Skeletal muscle tissue (tissue), 4 donors: ENCODE measurements around the gene DISP2. TPM values are rescaled to one million over a fixed set of nuclear protein-coding genes. Genes with fewer than 3 reads are reported as not detected.

Experiments
- H3K27ac ChIP-seq: one replicate; pipeline ENCODE4 v1.7.0; 2013; ENCODE audit warnings: mild to moderate bottlenecking, low read depth, low read length, inconsistent platforms
- H3K27me3 ChIP-seq, 3 donors: one replicate each; pipeline ENCODE4 v1.7.0; 2013; ENCODE audit warnings: low read length in 3 of 3; ENCODE audit not compliant: control insufficient read depth in 3 of 3, insufficient read depth in 3 of 3
- H3K36me3 ChIP-seq, 3 donors: one replicate each; pipeline ENCODE4 v1.7.0; 2013; ENCODE audit warnings: low read length in 3 of 3; ENCODE audit not compliant: control insufficient read depth in 3 of 3, insufficient read depth in 3 of 3
- H3K4me1 ChIP-seq, 3 donors: one replicate each; pipeline ENCODE4 v1.7.0; 2013; ENCODE audit warnings: low read length in 3 of 3, mild to moderate bottlenecking in 3 of 3; ENCODE audit not compliant: control insufficient read depth in 3 of 3, insufficient read depth in 3 of 3
- H3K4me3 ChIP-seq, 3 donors: one replicate each; pipeline ENCODE4 v1.7.0; 2013; ENCODE audit warnings: low read length in 3 of 3
- H3K9ac ChIP-seq, 3 donors: one replicate each; pipeline ENCODE4 v1.7.0; 2013; ENCODE audit warnings: low read length in 3 of 3, mild to moderate bottlenecking in 3 of 3, moderate library complexity in 2 of 3, low read depth in 1 of 3
- H3K9me3 ChIP-seq, 3 donors: one replicate each; pipeline ENCODE4 v1.7.0; 2013; ENCODE audit warnings: low read length in 3 of 3; ENCODE audit not compliant: control insufficient read depth in 3 of 3
- total RNA-seq: library from RNA; depleted of rRNA; stranded (reverse); fragments of >200 nt; gene quantifications from one replicate; pipeline ENCODE4 v1.2.3, GENCODE V29; 2014
- donor health status: Osteomylitis.

Gene DISP2
- total RNA-seq, 1 donor from 2014 or later, result under 0.01 TPM

DNA sequence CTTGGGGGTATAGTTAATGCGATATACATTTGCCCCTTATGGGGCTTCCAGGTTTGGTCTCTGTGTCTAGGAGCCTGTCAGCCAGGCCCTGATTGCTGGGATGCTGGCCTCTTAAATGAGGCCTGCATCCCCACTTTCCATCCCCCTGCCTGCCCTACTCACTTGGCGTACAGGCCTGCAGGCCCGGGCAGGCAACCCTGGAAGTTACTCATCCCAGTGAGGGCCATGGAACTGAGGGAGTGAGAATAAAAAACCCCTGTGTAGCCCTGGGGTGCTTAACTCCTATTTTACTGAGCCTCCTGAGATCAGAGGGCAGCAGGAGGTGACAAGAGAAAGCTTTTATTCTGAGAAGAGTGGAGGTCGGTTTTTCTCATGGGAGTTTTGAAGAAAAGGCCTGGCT is 2.0 kb downstream of the DISP2 start:
- Histone ChIP-seq H3K4me1 (peaks cover 14 to 17% (median 15%) of the 10 kb centered on the region in 3 donors), H3K27me3 (no peaks in the 10 kb centered on the region), H3K4me3 (no peak overlapping the region), H3K27ac (no peak overlapping the region), H3K9ac (no peak overlapping the region), H3K36me3 (no peaks in the 10 kb centered on the region), H3K9me3 (no peaks in the 10 kb centered on the region)

DNA sequence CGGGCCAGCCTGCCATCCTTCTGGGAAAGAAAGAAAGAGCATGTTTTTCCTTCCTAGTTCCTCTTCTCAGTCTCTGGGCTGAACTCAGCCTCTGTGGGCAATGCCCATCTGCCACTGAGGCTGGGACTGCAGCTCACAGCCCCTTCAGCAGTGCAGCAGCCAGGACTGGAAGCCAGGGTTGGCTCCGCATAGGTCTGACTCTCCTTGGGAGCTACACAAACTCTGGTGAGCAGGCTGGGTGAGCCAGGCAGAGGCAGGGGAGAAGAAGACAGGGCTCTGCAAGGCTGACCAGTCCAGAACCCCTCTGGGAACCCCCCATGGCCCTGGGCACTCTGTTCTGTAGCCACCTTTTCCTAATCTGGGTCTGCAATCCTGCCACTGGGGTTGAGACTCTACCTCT is 3.6 kb downstream of the DISP2 start:
- peaks cover 18 to 31% (median 29%) of the 10 kb centered on the region in 3 donors for H3K4me1 ChIP-seq
- H3K36me3 ChIP-seq, result no peaks in the 10 kb centered on the region
- H3K27me3 ChIP-seq, result no peaks in the 10 kb centered on the region
- H3K9me3 ChIP-seq, result no peaks in the 10 kb centered on the region
- H3K4me3 ChIP-seq, result no peak overlapping the region
- no peak overlapping the region for H3K27ac ChIP-seq
- H3K9ac ChIP-seq, result no peak overlapping the region

DNA sequence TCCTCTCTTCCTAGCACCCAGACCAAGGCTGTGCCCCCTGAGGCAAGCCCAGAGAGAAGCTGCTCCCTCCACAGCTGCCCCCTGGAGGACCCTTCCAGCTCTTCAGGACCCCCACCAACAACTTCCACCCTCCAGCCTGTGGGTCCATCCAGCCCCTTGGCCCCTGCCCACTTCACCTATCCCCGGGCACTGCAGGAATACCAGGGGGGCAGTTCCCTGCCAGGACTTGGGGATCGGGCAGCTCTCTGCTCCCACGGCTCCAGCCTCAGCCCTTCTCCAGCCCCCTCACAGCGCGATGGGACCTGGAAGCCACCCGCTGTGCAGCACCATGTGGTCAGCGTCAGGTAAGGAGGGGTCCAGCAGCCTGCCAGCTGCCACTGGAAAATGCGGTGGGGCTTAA is 5.6 kb downstream of the DISP2 start:
- Histone ChIP-seq H3K4me3 (no peak overlapping the region), H3K27ac (no peak overlapping the region), H3K36me3 (no peaks in the 10 kb centered on the region), H3K9ac (no peak overlapping the region), H3K4me1 (peaks cover 25 to 37% (median 36%) of the 10 kb centered on the region in 3 donors), H3K9me3 (no peaks in the 10 kb centered on the region), H3K27me3 (no peaks in the 10 kb centered on the region)

DNA sequence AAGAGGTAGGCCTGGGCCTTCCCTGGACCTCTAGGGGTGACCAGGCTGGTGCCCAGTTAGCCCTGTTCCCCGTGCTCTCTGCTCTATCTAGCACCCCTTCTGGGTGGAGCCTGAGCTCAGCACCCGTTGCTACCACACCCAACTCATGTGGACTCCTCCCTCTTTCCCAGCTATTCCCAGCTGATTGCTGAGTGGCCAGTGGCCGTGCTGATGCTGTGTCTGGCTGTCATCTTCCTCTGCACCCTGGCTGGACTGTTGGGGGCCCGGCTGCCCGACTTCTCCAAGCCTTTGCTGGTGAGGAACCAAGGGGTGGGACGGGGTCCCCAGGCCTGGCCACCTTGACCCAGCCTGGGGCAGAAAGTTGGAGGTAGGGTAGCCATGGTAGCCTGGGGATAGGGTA is 6.2 kb downstream of the DISP2 start:
- Histone ChIP-seq H3K9ac (no peak overlapping the region), H3K27me3 (no peaks in the 10 kb centered on the region), H3K4me1 (peaks cover 19 to 33% (median 32%) of the 10 kb centered on the region in 3 donors), H3K4me3 (no peak overlapping the region), H3K9me3 (no peaks in the 10 kb centered on the region), H3K36me3 (no peaks in the 10 kb centered on the region), H3K27ac (no peak overlapping the region)

DNA sequence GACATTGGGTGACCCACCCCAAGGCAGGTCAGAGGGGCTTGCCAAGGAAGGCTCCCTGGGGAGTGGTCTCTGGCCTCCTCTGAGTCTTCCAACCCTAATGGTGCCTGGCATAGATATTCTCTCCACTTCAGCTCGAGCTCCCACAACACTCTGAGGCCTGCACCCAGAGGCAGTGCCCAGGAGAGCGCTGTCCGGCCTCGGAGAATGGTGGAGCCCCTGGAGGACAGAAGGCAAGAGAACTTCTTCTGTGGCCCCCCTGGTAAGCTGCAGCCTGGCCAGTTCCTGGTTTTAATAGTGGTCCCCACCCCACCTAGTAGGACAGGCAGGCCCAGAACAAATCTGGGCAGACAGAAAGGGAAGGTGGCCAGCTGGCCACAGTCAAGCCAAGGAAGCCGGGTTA is 7.0 kb downstream of the DISP2 start:
- Histone ChIP-seq H3K4me3 (no peak overlapping the region), H3K36me3 (no peaks in the 10 kb centered on the region), H3K27me3 (no peaks in the 10 kb centered on the region), H3K9me3 (no peaks in the 10 kb centered on the region), H3K9ac (no peak overlapping the region), H3K4me1 (peaks cover 19 to 33% (median 32%) of the 10 kb centered on the region in 3 donors), H3K27ac (no peak overlapping the region)

DNA sequence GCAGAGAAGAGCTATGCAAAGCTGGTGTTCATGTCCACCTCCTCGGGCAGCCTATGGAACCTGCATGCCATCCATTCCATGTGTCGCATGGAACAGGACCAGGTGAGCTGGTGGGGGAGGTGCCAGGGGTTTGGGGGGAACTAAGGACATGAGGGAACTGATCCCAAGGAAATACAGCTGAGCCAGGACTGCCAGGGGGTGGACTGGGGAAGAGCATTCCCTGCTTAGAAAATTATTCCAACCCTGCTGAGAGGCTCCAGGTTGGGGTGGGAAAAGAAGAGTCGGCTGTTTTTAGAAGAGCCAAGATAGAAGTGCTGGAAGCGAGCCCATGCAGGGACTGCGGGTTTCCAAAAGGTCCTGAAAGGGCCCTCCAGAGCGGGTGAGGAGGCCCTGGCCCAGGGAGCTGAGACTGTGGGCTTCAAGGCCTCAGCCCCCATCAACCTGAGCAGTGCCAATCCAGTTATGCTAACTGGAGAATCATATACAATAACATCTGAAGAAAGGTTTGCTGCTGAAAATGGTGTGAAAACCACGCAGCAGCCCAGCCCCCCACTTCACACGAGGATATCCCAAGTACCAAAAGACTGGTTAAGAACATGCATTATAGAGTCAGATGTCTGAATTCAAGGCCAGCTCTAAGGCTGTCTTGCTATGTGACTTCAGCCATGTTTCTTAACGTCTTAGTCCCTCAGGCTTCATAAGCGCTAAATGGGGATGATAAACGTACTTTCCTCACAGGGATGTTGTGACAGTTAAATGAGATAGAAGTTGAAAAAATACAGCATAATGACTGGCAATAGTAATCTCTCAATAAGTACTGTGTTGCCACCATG is 7.8 kb downstream of the DISP2 start:
- H3K27ac ChIP-seq, result no peak overlapping the region

DNA sequence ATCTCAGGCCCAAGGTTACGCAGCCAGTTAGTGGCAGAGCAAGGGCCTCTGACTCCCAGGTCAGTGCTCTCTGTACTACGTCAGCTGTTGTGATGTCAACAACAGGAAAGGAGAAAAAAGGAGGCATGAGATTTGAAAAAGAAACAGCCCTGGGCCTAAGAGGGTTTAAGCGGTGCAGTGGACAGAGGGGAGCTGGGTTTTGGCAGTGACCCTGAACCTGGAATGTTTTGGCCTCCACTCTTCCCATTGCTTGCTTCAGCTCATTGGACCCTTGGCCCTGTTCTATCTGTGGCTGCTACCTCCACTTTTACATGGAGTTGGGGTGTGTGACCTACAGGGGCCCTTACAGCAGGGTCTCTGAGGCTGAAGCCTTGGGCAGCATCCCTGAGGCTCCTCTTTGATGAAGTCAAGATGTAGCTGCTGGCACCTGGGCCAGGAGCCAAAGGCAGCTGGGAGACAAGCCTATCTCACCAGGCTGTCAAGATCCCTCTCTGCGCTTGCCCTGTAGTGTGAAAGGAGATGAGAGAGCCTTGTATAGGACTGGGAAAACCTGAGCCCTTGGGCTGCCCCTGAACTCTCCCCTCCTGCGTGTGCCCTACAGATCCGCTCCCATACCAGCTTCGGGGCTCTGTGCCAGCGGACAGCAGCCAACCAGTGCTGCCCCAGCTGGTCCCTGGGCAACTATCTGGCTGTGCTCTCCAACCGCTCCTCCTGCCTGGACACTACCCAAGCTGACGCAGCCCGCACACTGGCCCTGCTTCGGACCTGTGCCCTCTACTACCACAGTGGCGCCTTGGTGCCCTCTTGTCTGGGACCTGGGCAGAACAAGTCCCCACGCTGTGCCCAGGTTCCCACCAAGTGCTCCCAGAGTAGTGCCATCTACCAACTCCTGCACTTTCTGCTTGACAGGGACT is 8.7 kb downstream of the DISP2 start:
- Histone ChIP-seq H3K27ac (peak overlapping the region; percentile 45), H3K9me3 (no peaks in the 10 kb centered on the region), H3K36me3 (no peaks in the 10 kb centered on the region), H3K27me3 (no peaks in the 10 kb centered on the region), H3K4me3 (peak overlapping the region in 2 of 3 donors; percentile 6 to 52), H3K4me1 (peaks cover 19 to 33% (median 32%) of the 10 kb centered on the region in 3 donors), H3K9ac (peak overlapping the region in 1 of 3 donors; percentile 68)

More for the DNA sequence above, 7.8 kb downstream of the DISP2 start:
- H3K4me3 ChIP-seq, result no peak overlapping the region
- H3K27me3 ChIP-seq, result no peaks in the 10 kb centered on the region
- no peak overlapping the region for H3K9ac ChIP-seq
- H3K4me1 ChIP-seq, result peaks cover 19 to 33% (median 32%) of the 10 kb centered on the region in 3 donors
- H3K36me3 ChIP-seq, result no peaks in the 10 kb centered on the region
- H3K9me3 ChIP-seq, result no peaks in the 10 kb centered on the region

DNA sequence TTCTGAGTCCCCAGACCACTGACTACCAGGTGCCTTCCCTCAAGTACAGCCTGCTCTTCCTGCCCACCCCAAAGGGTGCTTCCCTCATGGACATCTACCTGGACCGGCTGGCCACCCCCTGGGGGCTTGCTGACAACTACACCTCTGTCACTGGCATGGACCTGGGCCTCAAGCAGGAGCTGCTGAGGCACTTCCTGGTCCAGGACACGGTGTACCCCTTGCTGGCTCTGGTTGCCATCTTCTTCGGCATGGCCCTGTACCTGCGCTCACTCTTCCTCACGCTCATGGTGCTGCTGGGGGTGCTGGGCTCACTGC is 9.3 kb downstream of the DISP2 start:
- Histone ChIP-seq H3K4me3 (peak overlapping the region; percentile 10 to 67 (median 52)), H3K9ac (peak overlapping the region in 2 of 3 donors; percentile 27 to 68), H3K27me3 (no peaks in the 10 kb centered on the region), H3K36me3 (no peaks in the 10 kb centered on the region), H3K4me1 (peaks cover 19 to 33% (median 32%) of the 10 kb centered on the region in 3 donors), H3K27ac (peak overlapping the region; percentile 45), H3K9me3 (no peaks in the 10 kb centered on the region)

DNA sequence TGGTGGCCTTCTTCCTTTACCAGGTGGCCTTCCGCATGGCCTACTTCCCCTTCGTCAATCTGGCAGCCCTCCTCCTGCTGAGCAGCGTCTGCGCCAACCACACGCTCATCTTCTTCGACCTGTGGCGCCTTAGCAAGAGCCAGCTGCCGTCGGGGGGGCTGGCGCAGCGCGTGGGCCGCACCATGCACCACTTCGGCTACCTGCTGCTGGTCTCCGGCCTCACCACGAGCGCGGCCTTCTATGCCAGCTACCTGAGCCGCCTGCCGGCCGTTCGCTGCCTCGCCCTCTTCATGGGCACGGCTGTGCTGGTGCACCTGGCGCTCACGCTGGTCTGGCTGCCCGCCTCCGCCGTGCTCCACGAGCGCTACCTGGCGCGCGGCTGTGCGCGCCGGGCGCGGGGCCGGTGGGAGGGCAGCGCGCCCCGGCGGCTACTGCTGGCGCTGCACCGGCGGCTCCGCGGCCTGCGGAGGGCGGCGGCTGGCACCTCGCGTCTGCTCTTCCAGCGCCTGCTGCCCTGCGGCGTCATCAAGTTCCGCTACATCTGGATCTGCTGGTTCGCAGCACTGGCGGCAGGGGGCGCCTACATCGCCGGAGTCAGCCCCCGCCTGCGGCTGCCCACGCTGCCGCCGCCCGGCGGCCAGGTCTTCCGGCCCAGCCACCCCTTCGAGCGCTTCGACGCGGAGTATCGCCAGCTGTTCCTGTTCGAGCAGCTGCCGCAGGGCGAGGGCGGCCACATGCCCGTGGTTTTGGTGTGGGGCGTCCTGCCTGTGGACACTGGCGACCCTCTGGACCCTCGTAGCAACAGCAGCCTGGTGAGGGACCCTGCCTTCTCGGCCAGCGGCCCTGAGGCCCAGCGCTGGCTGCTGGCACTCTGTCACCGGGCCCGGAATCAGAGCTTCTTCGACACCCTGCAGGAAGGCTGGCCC is 9.9 kb downstream of the DISP2 start:
- H3K4me3 ChIP-seq, result peak overlapping the region; percentile 10 to 67 (median 52)
- H3K36me3 ChIP-seq, result no peaks in the 10 kb centered on the region
- H3K27me3 ChIP-seq, result no peaks in the 10 kb centered on the region
- peak overlapping the region in 2 of 3 donors; percentile 12 to 68 for H3K9ac ChIP-seq
- peaks cover 19 to 33% (median 32%) of the 10 kb centered on the region in 3 donors for H3K4me1 ChIP-seq
- peak overlapping the region; percentile 45 for H3K27ac ChIP-seq
- H3K9me3 ChIP-seq, result no peaks in the 10 kb centered on the region
